Fibroblast of lung (primary cell): ENCODE data around the gene ADRM1.

Experiments used
- EZH2 ChIP-seq: IDR thresholded peaks from 2 replicates; pipeline ENCODE4 v1.5.1; 2012; ENCODE audit warnings: low read length, control low read depth, mild to moderate bottlenecking; ENCODE audit errors: missing control alignments
- TF ChIP-seq, protein P1 (sequence below), 2 donors: IDR thresholded peaks in 1 of 2; conservative IDR thresholded peaks in 1 of 2; 1 replicate in 1 of 2; 2 replicates in 1 of 2; pipeline ENCODE4 v1.5.1; 2011 to 2012; ENCODE audit warnings: low read length in 2 of 2, control low read depth in 1 of 2, inconsistent platforms in 1 of 2, low read depth in 1 of 2, mild to moderate bottlenecking in 1 of 2

DNA sequence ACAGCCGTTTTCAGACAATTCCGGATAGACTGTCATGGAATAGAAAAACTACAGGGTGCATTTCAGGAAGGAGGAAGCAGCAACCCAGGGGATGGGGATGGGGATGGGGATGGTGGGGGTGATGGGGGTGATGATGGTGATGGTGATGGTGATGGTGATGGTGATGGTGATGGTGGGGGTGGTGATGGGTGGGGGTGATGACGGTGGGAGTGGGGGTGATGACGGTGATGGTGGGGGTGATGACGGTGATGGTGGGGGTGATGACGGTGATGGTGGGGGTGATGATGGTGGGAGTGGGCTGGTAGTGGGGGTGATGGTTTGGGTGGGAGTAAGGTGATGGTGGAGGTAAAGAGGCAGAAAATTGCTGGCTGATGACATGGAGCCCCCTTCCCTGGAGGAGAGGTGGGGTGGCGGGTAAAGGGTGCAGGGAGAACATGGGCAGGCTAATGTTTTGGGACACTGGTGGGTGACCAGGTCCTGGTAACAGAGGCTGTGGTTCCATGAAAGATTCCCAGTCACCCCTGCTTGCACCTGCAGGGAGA lies 46.8 kb downstream of the ADRM1 start:
- TF ChIP-seq, protein P1, sequence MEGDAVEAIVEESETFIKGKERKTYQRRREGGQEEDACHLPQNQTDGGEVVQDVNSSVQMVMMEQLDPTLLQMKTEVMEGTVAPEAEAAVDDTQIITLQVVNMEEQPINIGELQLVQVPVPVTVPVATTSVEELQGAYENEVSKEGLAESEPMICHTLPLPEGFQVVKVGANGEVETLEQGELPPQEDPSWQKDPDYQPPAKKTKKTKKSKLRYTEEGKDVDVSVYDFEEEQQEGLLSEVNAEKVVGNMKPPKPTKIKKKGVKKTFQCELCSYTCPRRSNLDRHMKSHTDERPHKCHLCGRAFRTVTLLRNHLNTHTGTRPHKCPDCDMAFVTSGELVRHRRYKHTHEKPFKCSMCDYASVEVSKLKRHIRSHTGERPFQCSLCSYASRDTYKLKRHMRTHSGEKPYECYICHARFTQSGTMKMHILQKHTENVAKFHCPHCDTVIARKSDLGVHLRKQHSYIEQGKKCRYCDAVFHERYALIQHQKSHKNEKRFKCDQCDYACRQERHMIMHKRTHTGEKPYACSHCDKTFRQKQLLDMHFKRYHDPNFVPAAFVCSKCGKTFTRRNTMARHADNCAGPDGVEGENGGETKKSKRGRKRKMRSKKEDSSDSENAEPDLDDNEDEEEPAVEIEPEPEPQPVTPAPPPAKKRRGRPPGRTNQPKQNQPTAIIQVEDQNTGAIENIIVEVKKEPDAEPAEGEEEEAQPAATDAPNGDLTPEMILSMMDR (conservative IDR thresholded peaks at IDR 0.05 in 1 of 2, IDR thresholded peaks at IDR 0.05 in 1 of 2; ENCODE audit: low read depth in 1 of 2, low read length in 2 of 2) = no peak
- no peak for TF ChIP-seq EZH2
